Activated T-cell treated with anti-CD3 and anti-CD28 coated beads, Interleukin-2, amount 50 U/mL, for 4 hours (primary cell): ENCODE data around the gene ELP5. TPM values are rescaled to one million over a fixed set of nuclear protein-coding genes. Genes with fewer than 3 reads are reported as not detected.
A peak's percentile ranks its signal among the peaks of the same experiment; 100 is the strongest.

Experiments
- ATAC-seq, 2 donors: fragments of 200-7000 bp; cut with Tn5 transposase; one replicate each; pipeline ENCODE4 v1.10.0; 2021
- DNase-seq: peaks from one replicate; pipeline ENCODE4 v3.0.0-alpha.2; 2020
- H3K27me3 Mint-ChIP-seq: one replicate; pipeline ENCODE4 v1.8.0; 2021; ENCODE audit warnings: low read depth, mixed read lengths
- H3K36me3 Mint-ChIP-seq: one replicate; pipeline ENCODE4 v1.8.0; 2022; ENCODE audit warnings: mixed read lengths; ENCODE audit not compliant: insufficient read depth
- H3K4me1 Mint-ChIP-seq: one replicate; pipeline ENCODE4 v1.8.0; 2021; ENCODE audit warnings: low read depth, mixed read lengths
- H3K4me3 Mint-ChIP-seq: one replicate; pipeline ENCODE4 v1.8.0; 2021; ENCODE audit warnings: mild to moderate bottlenecking, moderate library complexity, mixed read lengths
- H3K9me3 Mint-ChIP-seq: one replicate; pipeline ENCODE4 v1.8.0; 2021; ENCODE audit warnings: mixed read lengths
- total RNA-seq, 3 donors: library from RNA; stranded (reverse); gene quantifications; one replicate each; pipeline ENCODE4 v1.2.1, GENCODE V29; 2021

Gene ELP5
- total RNA-seq, 3 donors from 2014 or later: 107 to 138 (median 117) TPM

GRCh38 chr17:7290166-7290565 lies 38.2 kb downstream of the ELP5 start:
- no peak for ATAC-seq
- peaks cover 32% of the 10 kb centered on the region for H3K27me3 Mint-ChIP-seq
- H3K36me3 Mint-ChIP-seq: no peaks in the 10 kb centered on the region
- peaks cover 9% of the 10 kb centered on the region for H3K4me1 Mint-ChIP-seq
- H3K9me3 Mint-ChIP-seq: no peaks in the 10 kb centered on the region
- H3K4me3 Mint-ChIP-seq: no peak overlapping the region
- no peak for DNase-seq

- DNase-seq (no peak), ATAC-seq (no peak)
- no peaks in the 10 kb centered on the region for H3K36me3 Mint-ChIP-seq
- H3K4me3 Mint-ChIP-seq: no peak overlapping the region
- H3K4me1 Mint-ChIP-seq: peaks cover 12% of the 10 kb centered on the region
- peaks cover 33% of the 10 kb centered on the region for H3K27me3 Mint-ChIP-seq
- H3K9me3 Mint-ChIP-seq: no peaks in the 10 kb centered on the region
These were observed 38.7 kb downstream of the ELP5 start for GRCh38 chr17:7290685-7291084.

- H3K4me3 Mint-ChIP-seq: no peak overlapping the region
- H3K4me1 Mint-ChIP-seq: peaks cover 19% of the 10 kb centered on the region
- H3K9me3 Mint-ChIP-seq: no peaks in the 10 kb centered on the region
- ATAC-seq (no peak), DNase-seq (no peak)
- H3K27me3 Mint-ChIP-seq: peaks cover 33% of the 10 kb centered on the region
- no peaks in the 10 kb centered on the region for H3K36me3 Mint-ChIP-seq
These were observed 40.2 kb downstream of the ELP5 start for GRCh38 chr17:7292194-7292593.

- H3K4me3 Mint-ChIP-seq: no peak overlapping the region
- peaks cover 33% of the 10 kb centered on the region for H3K27me3 Mint-ChIP-seq
- no peaks in the 10 kb centered on the region for H3K36me3 Mint-ChIP-seq
- no peak for DNase-seq
- no peaks in the 10 kb centered on the region for H3K9me3 Mint-ChIP-seq
- no peak for ATAC-seq
- peaks cover 19% of the 10 kb centered on the region for H3K4me1 Mint-ChIP-seq
These were observed 40.7 kb downstream of the ELP5 start for GRCh38 chr17:7292729-7293128.

GRCh38 chr17:7293159-7293558 lies 41.1 kb downstream of the ELP5 start:
- Mint-ChIP-seq H3K9me3 (no peaks in the 10 kb centered on the region), H3K4me3 (no peak overlapping the region), H3K4me1 (peaks cover 19% of the 10 kb centered on the region), H3K27me3 (peaks cover 33% of the 10 kb centered on the region), H3K36me3 (no peaks in the 10 kb centered on the region)
- no peak for DNase-seq
- ATAC-seq: no peak

- Mint-ChIP-seq H3K27me3 (peaks cover 31% of the 10 kb centered on the region), H3K9me3 (no peaks in the 10 kb centered on the region), H3K36me3 (no peaks in the 10 kb centered on the region), H3K4me1 (peaks cover 19% of the 10 kb centered on the region), H3K4me3 (peak overlapping the region; percentile 26)
- ATAC-seq (peak; percentile 4 to 5), DNase-seq (no peak)
These were observed 42.0 kb downstream of the ELP5 start for GRCh38 chr17:7293816-7294613.

GRCh38 chr17:7294614-7295153 lies 42.7 kb downstream of the ELP5 start, which contains the start of gene YBX2:
YBX2 (minus strand) TSS chr17:7294639; CDS start chr17:7294500, 139 bp downstream.
- H3K4me3 Mint-ChIP-seq: peak within 1 kb of the TSS; percentile 72
- ATAC-seq: peak; percentile 75 to 78
- peaks cover 31% of the 10 kb centered on the region for H3K27me3 Mint-ChIP-seq

GRCh38 chr17:7295230-7296180 lies 43.5 kb downstream of the ELP5 start:
- Mint-ChIP-seq H3K36me3 (no peaks in the 10 kb centered on the region), H3K9me3 (no peaks in the 10 kb centered on the region), H3K27me3 (peaks cover 30% of the 10 kb centered on the region), H3K4me3 (peak overlapping the region; percentile 72), H3K4me1 (peaks cover 19% of the 10 kb centered on the region)
- ATAC-seq (no peak), DNase-seq (no peak)

More at GRCh38 chr17:7294614-7295153, 42.7 kb downstream of the ELP5 start, which contains the start of gene YBX2:
- Mint-ChIP-seq H3K9me3 (no peaks in the 10 kb centered on the region), H3K36me3 (no peaks in the 10 kb centered on the region), H3K4me1 (peaks cover 19% of the 10 kb centered on the region)
- peak; percentile 67 for DNase-seq

- ATAC-seq (peak; percentile 49 to 53), DNase-seq (peak; percentile 65)
- H3K36me3 Mint-ChIP-seq: no peaks in the 10 kb centered on the region
- H3K27me3 Mint-ChIP-seq: peaks cover 30% of the 10 kb centered on the region
- H3K9me3 Mint-ChIP-seq: no peaks in the 10 kb centered on the region
- peaks cover 19% of the 10 kb centered on the region for H3K4me1 Mint-ChIP-seq
- no peak overlapping the region for H3K4me3 Mint-ChIP-seq
These were observed 44.3 kb downstream of the ELP5 start for GRCh38 chr17:7296189-7296861.

- peak overlapping the region; percentile 26 for H3K4me3 Mint-ChIP-seq
- peaks cover 9% of the 10 kb centered on the region for H3K4me1 Mint-ChIP-seq
- ATAC-seq: no peak
- no peak for DNase-seq
- peaks cover 2% of the 10 kb centered on the region for H3K27me3 Mint-ChIP-seq
- H3K9me3 Mint-ChIP-seq: no peaks in the 10 kb centered on the region
- H3K36me3 Mint-ChIP-seq: peaks cover 9% of the 10 kb centered on the region
These were observed 52.2 kb downstream of the ELP5 start for GRCh38 chr17:7304179-7304578.

GRCh38 chr17:7306911-7307685 lies 55.1 kb downstream of the ELP5 start, which contains the start of gene EIF5A:
EIF5A (plus strand) TSS chr17:7307628; CDS start chr17:7309636, 2,008 bp downstream.
- Mint-ChIP-seq H3K9me3 (no peaks in the 10 kb centered on the region), H3K4me3 (peak within 1 kb of the TSS; percentile 94), H3K27me3 (peaks cover 2% of the 10 kb centered on the region), H3K4me1 (peaks cover 36% of the 10 kb centered on the region), H3K36me3 (peaks cover 32% of the 10 kb centered on the region)
- ATAC-seq (peak; percentile 72 to 73), DNase-seq (peak; percentile 100)

GRCh38 chr17:7307686-7308624 lies 55.9 kb downstream of the ELP5 start:
- DNase-seq (peak; percentile 46), ATAC-seq (peak; percentile 3 to 4)
- Mint-ChIP-seq H3K9me3 (no peaks in the 10 kb centered on the region), H3K27me3 (peaks cover 2% of the 10 kb centered on the region), H3K4me3 (peak overlapping the region; percentile 94), H3K4me1 (peaks cover 43% of the 10 kb centered on the region), H3K36me3 (peaks cover 40% of the 10 kb centered on the region)
